IPS-11a (cell line): Measurements from ENCODE around the gene PIEZO2.

Experiments
- H3K4me3 ChIP-seq: one replicate; pipeline ENCODE4 v1.5.1; 2013; ENCODE audit warnings: low read depth, low read length, control low read depth

PIEZO2 gene

GRCh38 chr18:11033503-11033902, 115.9 kb downstream of the PIEZO2 start:
- H3K4me3 ChIP-seq, result no peak overlapping the region

GRCh38 chr18:11031966-11032365, 117.4 kb downstream of the PIEZO2 start:
- no peak overlapping the region for H3K4me3 ChIP-seq

GRCh38 chr18:11029021-11029420, 120.3 kb downstream of the PIEZO2 start:
- no peak overlapping the region for H3K4me3 ChIP-seq

GRCh38 chr18:11027862-11028261, 121.5 kb downstream of the PIEZO2 start:
- no peak overlapping the region for H3K4me3 ChIP-seq

GRCh38 chr18:11025671-11026070, 123.7 kb downstream of the PIEZO2 start:
- H3K4me3 ChIP-seq, result no peak overlapping the region

GRCh38 chr18:11024928-11025669, 124.3 kb downstream of the PIEZO2 start:
- no peak overlapping the region for H3K4me3 ChIP-seq

- no peak overlapping the region for H3K4me3 ChIP-seq
Observed at GRCh38 chr18:11021477-11021876, 127.9 kb downstream of the PIEZO2 start.

- H3K4me3 ChIP-seq, result no peak overlapping the region
Observed at GRCh38 chr18:11020877-11021414, 128.4 kb downstream of the PIEZO2 start.

GRCh38 chr18:11020161-11020853, 129.1 kb downstream of the PIEZO2 start:
- no peak overlapping the region for H3K4me3 ChIP-seq

- no peak overlapping the region for H3K4me3 ChIP-seq
Observed at GRCh38 chr18:11019295-11020105, 129.9 kb downstream of the PIEZO2 start.

- H3K4me3 ChIP-seq, result no peak overlapping the region
Observed at GRCh38 chr18:11009869-11010268, 139.5 kb downstream of the PIEZO2 start.

- no peak overlapping the region for H3K4me3 ChIP-seq
Observed at GRCh38 chr18:11009147-11009546, 140.2 kb downstream of the PIEZO2 start.

GRCh38 chr18:11008505-11008904, 140.9 kb downstream of the PIEZO2 start:
- no peak overlapping the region for H3K4me3 ChIP-seq

- no peak overlapping the region for H3K4me3 ChIP-seq
Observed at GRCh38 chr18:11005528-11005927, 143.8 kb downstream of the PIEZO2 start.

- H3K4me3 ChIP-seq, result no peak overlapping the region
Observed at GRCh38 chr18:11004951-11005350, 144.4 kb downstream of the PIEZO2 start.

GRCh38 chr18:11004294-11004693, 145.1 kb downstream of the PIEZO2 start:
- H3K4me3 ChIP-seq, result no peak overlapping the region

- no peak overlapping the region for H3K4me3 ChIP-seq
Observed at GRCh38 chr18:11002796-11003195, 146.6 kb downstream of the PIEZO2 start.

GRCh38 chr18:11002277-11002676, 147.1 kb downstream of the PIEZO2 start:
- no peak overlapping the region for H3K4me3 ChIP-seq

GRCh38 chr18:11000071-11000470, 149.3 kb downstream of the PIEZO2 start:
- H3K4me3 ChIP-seq, result no peak overlapping the region

GRCh38 chr18:10997885-10998284, 151.5 kb downstream of the PIEZO2 start:
- no peak overlapping the region for H3K4me3 ChIP-seq

- H3K4me3 ChIP-seq, result no peak overlapping the region
Observed at GRCh38 chr18:10995550-10995949, 153.8 kb downstream of the PIEZO2 start.
